Globus pallidus (tissue), 1 donor: Measurements from ENCODE around the gene POLA2.
A peak's percentile ranks its signal among the peaks of the same experiment; 100 is the strongest.

Source experiments
- DNase-seq: peaks from one replicate; pipeline ENCODE4 v3.0.0-alpha.2; 2015; ENCODE audit warnings: low spot score

Gene POLA2

DNA sequence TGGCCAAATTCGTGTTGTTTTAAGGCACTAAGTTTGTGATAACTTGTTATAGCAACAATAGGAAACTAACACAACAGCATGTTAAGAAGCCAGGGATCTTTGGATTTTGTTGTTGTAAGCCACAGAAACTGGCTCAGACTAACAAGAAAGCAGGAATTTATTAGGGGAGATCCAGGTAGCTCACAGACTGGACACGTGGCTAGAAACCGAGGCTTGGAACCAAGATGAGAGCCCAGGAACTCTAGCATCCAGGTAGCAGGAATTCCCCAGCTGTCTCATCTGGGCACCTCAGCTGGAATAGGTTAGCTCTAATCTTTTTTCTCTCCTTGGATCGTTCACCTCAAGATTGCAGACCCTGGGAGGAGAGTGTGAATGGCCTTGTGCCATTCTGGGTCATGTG lies 24.9 kb downstream of the POLA2 start:
- no peak for DNase-seq

DNA sequence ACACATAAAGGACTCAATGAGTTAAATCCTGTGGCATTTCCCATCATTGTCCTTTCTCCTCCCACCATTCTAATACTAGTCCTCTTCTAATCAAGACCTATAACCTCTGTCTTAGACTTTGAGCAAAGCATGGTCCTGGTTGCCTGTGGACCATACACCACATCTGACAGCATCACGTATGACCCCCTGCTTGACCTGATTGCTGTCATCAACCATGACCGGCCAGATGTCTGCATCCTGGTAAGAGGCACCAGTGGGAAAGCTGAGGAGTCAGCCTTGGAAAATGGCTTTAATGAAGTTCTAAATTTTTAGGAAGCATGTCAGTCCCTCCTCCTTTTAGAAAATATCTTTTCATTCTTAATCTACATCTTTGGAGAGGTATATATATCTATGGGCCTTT lies 25.8 kb downstream of the POLA2 start:
- no peak for DNase-seq

DNA sequence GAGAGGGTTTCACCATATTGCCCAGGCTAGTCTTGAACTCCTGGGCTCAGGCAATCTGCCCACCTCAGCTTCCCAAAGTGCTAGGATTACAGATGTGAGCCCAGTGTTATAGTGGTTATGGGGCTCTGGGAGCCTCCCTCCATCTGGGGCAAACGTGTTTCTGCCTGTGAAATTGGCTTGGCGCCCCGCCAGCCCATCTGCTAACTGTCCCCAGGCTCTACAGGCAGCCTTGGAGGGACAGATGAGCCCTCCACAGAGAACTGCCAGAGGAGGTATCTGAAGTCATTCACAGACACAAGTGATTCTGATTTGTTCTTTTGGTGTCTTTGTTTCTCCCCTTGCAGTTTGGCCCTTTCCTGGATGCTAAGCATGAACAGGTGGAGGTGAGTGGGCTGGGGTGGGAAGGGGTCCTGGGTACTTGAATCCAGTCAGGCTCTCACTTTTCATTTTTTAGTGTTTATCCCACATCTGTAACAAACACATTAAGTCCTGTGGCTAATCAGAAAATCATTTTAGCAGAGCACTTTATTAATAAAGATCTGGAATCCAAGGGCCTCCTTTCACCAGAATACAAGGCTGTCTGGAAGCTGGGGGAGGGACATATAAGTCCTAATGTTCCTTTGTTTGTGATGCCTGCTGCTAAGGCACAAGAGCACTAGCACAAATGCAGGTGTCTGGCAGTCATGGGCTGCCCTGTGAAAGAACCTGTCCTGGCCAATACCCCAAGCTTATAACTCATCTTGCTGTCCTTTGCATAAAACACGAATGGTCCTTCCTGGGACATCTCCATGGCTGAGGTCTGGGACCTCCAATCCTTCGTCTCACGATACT lies 27.2 kb downstream of the POLA2 start:
- DNase-seq: no peak

DNA sequence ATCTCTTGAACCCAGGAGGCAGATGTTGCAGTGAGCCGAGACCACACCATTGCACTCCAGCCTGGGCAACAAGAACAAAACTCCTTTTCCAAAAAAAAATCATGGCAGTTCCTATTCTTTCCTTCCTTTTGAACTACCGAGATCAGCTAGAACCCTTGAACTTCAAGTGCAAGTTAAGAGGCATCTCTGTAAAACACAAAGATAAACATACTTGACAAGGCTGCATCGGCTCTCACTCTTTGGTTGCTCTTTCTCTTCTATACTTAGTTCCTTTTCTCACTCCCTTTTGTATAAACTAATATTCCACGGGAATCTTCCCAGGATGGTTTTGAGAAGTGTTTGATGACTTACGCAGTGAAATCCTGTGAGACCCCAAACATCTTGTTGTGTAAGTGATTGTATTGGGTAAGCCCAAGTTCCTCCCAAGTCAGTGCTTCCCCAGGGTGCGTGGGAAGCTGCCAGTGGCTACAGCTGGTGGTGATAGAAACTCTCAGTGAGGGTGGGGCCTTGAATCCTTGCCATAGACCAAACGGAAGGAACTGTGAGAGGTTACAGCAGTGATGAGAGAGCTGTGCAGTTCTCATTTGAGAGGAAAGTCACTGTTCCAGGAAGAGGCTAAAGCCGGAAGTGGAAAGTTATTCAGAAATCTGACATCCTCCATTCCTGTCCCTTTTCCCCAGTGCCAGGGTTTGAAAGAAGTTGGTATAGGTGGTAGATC lies 28.8 kb downstream of the POLA2 start:
- peak; percentile 93 for DNase-seq

DNA sequence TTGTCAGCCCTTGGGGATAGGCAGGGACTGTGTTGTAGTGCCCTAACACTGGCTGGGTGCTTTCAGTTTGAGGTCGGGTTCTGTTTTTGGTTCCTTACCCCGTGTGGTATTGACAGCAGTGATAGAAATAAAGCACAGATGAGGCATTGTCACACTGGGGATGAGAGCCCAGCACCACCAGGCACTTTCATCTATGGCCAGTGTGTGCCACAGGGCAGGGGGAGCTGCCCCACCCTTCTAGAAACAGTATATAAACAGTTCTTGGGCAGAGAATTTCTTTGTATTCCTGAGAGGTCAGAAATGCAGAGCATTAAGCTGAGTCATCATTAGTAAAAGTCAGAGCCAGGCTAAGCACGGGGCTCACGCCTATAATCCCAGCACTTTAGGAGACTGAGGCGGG lies 29.9 kb downstream of the POLA2 start:
- DNase-seq: peak; percentile 97

DNA sequence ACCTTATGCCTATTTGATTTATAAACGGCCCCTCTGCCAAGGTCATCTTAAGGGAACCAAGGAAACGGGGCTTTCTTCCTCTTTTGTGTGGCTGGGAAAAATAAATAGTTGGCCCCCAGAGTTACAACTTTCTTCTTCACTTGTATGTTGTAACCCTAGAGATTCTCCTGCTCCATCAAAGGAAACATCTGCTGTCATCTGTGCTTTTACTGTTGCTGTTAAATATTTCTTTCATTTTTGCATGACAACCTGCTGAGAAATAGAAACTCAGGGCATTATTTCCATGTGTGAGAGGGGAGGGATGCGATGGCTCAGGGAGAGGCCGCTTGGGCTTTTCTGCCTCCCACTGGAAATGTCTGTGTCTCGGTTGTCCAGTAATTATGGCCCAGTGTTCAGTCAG lies 31.1 kb downstream of the POLA2 start:
- no peak for DNase-seq

DNA sequence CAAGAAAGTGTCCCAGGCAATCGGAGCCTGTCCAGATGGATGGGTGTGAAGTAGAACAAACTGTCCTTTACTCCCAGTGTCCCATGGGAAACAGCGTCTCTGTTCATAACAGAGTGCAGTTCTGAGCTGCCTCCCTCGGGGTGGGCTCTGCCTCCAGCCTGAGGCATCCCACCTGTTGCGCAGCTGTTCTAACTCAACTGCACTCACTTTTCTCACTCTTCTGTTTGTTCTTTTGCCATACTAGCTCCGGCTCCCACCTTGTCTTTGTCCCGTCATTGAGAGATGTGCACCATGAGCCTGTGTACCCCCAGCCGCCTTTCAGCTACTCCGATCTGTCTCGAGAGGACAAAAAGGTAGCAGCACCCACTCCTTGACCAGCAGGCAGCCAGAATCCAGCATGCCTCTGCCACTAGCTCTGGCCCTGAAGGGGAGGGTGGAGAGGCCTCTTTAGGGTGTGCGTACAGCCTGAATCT lies 32.2 kb downstream of the POLA2 start:
- no peak for DNase-seq

DNA sequence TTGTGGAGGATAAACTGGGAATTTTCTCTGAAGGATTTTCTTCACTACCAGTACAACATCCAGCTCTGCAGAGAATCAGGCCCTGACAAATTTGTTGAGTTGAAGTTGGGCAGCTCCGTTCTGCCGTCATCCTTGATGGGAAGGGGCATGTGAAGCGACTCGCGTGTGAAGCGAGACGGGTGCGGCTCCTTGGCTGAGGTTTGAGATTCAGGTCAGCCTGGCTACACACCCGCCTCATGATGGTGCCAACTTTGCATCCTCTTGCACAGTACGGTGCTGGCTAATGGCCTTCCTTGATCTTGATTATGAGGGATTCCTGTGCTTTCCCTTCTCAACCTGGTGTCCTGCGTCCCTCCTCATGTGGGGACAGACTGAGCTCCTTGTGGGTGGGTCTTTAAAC lies 33.2 kb downstream of the POLA2 start:
- no peak for DNase-seq

DNA sequence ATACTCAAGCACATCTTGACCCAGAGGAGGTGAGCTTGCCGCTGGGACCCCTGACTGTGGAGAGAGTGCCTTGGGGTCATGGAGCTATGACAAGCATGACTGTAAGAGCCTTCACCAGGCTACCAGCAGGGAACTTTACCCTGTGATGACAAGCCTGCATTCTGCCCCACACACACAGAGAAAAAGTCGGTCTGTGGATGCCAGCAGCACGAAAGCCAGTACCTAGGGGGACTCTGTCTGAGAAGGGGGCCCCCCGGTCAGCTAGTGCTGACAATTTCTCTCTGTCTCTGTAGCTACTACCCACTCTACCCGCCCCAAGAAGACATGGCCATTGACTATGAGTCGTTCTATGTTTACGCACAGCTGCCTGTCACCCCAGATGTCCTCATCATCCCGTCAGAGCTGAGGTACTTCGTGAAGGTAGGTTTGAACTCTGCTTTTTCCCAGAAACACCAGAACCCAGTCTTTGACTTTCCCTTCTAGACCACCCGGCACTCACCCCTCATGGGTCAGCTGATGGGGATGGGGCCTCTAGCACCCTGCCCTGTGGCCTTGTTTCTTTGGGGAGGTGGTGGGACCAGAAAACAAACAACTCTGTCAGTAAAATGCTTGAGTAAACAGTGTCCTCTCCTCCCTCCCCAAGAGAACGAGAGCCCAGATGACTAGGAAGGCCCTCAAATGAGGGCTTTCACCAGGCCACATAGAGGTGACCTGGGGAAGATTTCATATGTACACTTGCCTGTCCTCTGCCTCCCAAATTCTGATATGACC lies 34.0 kb downstream of the POLA2 start:
- DNase-seq: no peak

DNA sequence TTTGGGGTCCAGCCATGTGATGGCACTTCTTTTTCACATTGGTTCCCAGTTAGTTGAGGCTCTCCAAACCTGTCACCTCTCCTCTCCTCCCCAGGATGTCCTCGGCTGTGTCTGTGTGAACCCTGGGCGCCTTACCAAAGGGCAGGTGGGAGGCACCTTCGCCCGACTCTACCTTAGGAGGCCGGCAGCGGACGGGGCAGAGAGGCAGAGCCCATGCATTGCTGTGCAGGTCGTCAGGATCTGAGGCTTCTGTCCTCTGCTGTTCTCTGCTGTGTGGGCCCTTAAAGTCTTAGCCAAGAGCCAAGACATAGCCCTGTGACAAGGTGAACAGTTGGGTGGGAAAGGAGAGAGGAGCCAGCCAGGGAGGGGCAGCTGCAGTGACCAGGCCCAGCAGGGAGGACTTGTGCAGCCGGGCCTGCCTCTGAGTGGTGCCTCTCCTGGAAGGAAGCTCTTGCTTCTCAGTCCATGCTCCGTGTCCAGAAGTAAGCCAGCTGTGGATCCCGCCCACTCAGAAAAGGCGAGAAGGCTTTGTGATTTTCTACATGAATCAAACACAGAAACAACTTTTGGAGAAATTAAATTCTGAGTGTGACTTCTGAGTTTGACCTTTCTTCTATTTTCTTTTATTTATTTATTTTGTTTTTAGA lies 35.4 kb downstream of the POLA2 start:
- DNase-seq: no peak

DNA sequence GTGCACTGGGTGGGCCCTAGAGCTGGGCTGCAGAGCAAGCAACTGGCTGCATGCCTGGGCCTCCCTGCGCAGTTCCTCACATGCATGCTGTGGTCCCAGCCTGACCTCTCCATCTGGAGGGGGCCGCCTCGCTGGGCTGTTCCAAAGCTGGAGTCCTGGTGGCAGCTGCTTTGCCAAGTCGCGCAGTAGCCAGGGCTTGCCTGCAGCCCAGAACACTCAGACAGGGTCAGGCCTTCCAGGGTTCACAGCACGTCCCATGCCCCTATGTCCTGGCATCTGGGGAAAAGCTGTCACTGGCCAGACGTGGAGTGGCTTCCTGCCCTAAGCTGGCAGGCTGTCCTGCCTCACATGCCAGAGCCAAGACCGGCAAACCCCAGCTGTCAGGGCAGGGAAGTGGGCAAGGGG lies 36.4 kb downstream of the POLA2 start:
- peak; percentile 80 for DNase-seq

DNA sequence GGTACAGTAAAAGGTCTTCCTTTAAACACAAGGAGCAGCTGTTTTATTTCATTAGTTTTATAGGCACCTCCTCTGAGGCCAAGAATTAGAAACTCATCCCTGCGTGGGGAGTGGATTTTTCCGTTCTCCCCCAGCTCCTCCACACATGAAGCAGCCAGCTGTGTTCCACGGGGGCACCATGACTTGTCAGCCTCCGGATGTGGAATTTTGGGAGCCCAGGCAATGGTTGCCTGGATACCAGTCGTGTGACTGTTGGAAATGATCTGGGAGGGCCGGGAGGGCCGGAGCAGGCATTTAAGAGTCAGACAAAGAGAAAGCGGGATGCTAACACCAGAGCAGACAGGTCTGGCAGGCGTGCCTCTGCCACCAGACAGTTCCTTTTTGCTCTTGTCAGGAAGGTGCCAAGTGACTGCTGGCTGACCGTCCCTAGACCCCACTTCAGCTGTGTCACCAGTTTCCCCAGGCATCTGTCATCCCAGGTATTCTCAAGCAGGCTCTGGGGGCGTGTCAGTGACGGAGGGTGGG lies 37.0 kb downstream of the POLA2 start:
- DNase-seq: no peak

DNA sequence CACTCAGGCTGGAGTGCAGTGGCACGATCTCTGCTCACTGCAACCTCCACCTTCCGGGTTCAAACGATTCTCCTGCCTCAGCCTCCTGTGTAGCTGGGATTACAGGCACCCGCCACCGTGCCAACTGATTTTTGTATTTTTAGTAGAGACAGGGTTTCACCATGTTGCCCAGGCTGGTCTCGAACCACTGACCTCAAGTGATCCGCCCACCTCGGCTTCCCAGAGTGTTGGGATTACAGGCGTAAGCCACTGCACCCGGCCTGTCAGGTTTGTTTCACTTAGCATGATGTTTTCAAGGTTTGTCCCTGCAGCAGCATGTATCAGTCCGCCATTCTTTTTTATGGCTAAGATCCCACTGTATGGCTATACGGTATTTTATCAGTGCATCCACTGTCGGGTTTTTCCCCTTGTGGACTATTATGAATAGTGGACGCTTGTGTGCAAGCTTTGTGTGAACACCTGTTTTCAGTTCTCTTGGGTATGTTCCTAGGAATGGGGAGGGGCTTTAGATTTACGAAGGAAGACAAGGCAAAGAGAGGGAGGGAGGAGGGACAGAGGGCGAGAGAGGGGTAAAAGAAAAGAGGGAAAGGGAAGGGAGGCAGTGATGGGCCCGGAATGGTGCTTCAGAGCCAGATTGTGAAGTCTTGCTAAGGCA lies 39.0 kb downstream of the POLA2 start:
- DNase-seq: no peak

DNA sequence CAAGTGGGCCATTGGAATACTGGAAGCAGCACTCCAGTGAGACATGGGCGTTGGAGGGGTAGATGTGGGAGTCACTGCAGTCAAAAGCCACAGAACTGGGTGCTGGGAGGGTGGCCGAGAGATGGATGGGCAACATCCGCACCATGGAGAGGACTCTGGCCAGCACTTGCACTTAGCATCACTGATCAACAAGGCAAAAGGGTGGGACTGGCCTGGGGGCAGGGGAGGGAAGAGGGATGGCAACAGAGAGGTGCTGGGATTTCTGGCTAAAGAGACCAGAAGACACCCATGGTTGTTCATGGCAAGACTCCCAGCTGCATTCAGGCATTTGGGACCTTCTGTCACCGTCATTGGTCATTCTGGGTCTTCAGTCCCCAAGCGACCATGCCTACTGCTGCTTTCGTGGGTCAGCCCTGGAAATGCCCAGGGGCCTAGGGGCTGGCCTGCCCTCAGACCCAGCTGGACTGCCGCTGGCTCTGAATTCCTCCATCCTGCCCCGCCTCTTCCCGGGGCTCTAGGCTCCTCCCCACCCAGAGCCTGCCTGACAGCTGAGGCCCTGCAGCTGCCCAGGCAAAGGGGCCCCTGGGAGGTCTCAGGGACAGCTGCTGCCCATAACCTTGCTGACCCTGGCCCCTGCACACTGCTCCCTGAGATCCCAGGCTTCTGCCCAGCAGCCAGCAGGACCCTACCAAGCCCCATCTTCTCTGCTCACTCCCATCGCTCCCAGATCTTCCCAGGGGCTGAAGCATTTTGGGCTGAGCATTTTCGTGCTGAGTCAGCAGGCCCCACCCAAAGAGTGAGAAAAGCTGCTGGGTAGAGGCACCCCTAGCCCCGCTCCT lies 39.9 kb downstream of the POLA2 start:
- peak; percentile 77 for DNase-seq

DNA sequence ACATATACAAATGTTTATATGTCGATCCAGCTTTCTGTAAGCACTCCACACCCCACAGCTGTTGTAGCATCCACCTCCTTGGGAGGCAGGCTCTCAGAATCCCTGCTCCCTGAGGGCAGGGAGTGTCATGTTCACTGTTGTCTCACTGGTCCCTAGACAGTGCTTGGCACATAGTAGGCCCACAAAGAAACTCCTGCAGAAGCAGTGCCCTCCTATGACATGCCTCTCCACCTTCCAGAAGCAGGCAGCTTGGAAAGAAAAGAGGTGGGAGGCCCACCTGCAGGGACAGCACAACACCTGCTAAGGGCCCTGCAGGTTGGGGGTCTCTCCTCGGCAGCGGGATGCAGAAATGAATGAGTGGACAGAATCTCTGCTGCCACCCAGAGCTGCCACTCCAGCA lies 41.8 kb downstream of the POLA2 start:
- no peak for DNase-seq

DNA sequence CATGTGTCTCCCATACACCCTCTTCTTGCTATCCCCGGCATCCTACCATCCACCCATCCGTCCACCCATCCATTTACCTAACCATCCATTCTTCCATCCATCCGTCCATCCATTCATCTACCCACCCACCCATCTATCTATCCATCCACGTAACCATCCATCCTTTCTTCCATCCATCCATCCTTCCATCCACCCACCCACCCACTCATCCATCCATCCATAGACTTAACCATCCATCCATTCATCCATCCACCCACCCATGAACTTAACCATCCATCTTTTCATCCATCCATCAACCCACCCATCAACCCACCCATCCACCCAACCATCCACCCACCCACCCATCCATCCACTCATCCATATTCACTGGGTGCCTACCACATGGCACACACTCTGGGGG lies 42.3 kb downstream of the POLA2 start:
- no peak for DNase-seq

DNA sequence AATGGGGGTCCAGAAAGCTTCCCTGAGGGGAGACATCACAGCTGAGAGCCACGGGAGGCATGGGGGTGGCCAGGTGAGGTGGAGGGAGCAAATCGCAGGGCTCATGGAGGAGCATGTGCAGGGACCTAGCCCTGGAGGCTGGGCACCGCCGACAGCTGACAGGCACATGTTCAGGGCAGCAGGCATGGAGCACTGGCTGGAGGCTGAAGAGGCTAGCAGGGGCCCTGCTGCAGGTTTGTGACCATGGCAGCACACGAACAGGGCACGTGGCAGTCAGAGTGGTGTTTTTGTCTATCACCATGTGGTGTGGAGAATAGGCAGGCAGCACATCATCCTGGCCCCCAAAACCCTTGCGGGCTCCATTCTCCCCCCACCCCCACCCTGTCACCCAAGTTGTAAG lies 42.9 kb downstream of the POLA2 start:
- no peak for DNase-seq

DNA sequence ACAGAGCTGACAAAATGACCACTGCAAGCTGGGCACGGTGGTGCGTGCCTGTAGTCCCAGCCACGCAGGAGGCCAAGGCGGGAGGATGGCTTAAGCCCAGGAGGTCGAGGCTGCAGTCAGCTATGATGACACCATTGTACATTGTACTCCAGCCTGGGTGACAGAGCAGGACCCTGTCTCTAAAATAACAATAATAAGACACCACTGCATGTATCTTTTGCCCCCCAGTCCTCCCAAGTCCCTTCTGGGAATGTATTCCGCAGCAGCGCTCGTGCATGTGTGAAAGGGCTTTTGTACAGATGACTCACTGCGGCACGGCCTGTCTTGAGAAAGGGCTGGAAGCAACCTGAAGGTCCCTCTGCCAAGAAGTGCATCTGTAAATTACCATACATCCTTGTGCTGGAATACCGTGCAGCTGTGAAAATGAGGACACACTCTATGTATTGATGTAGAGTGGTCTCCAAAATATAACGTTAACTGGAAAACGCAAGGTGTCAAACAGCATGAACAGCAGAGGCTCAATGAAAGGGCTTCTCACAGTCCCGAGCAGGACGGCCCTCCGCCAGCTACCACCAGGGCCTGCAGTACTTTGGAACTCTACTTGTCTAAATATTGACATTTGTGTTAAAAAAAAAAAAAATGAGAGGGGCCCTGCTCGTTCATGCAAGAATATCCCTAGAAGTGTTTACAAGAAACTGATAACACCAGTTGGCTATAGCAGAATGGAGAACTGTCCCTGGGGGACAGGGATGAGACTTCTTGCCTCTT lies 43.9 kb downstream of the POLA2 start:
- DNase-seq: no peak

DNA sequence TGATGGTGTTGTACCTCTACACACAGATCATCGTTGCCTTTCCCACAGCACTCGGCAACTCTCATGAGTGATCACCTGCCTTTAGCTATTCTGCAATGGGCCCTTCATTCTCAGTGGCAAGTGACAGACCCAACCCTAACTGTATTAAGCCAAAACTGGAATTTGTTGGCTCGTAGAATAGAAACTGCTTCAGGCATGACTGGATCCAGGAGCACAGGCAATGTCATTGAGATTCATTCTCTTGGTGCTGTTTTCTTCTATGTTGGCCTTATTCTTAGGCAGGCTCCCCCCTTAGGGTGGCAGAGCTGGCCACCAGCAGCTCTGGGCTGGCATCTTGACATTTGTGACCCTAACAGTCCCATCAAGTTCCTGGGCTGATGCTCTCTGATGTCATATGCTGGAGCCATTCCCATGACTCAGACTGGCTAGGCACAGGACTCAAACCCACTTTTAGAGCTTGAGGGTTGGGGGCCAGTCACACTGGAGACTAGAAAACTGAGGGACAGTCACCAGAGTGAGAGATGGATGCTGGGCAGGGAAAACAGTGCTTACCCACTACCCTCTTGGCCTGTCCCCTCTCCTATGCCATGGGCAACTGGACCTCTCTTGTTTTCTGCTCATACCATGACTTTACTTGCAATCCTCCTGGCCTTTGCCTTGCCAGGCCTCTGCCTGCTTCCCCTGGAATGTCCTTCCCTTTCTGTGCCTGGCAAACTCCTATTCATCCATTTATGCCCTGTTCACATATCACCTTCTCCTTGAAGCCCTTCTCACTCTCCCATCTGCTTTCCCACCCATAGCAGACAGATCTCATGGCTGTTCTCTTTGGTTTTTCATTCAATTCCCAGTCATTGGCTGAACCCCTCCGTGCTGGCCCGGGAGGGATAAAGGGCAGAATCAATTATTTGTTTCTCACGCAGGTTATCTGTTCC lies 45.8 kb downstream of the POLA2 start:
- no peak for DNase-seq
